Natural killer cell (primary cell): Measurements from ENCODE around the gene GPR6. TPM values are rescaled to one million over a fixed set of nuclear protein-coding genes. Genes with fewer than 3 reads are reported as not detected.

Experiments
- ATAC-seq, 3 donors: fragments of 150-1000 bp in 2 of 3; fragments of 200-7000 bp in 1 of 3; cut with Tn5 transposase; 1 replicate in 1 of 3; 2 replicates in 2 of 3; pipeline ENCODE4 v1.10.0; 2021; ENCODE audit warnings: mild to moderate bottlenecking in 2 of 3, moderate library complexity in 2 of 3
- DNase-seq, 2 donors: peaks; one replicate each; pipeline versions ENCODE4 v3.0.0 to v3.0.0-alpha.2; 2013 to 2021; ENCODE audit warnings: mixed read lengths in 1 of 2
- H3K27ac ChIP-seq: one replicate; pipeline ENCODE4 v1.5.1; 2013; ENCODE audit warnings: mild to moderate bottlenecking, low read length
- H3K27me3 ChIP-seq: one replicate; pipeline ENCODE4 v1.6.1; 2013; ENCODE audit warnings: low read length; ENCODE audit not compliant: control insufficient read depth, insufficient read depth
- H3K36me3 ChIP-seq: one replicate; pipeline ENCODE4 v1.6.1; 2013; ENCODE audit warnings: low read length; ENCODE audit not compliant: control insufficient read depth, insufficient read depth
- H3K4me1 ChIP-seq: one replicate; pipeline ENCODE4 v1.6.1; 2013; ENCODE audit warnings: low read length; ENCODE audit not compliant: control insufficient read depth, insufficient read depth
- H3K4me3 ChIP-seq: one replicate; pipeline ENCODE4 v1.5.1; 2013; ENCODE audit warnings: low read length
- H3K9me3 ChIP-seq: one replicate; pipeline ENCODE4 v1.6.1; 2013; ENCODE audit warnings: low read length; ENCODE audit not compliant: control insufficient read depth, insufficient read depth
- H3K27ac Mint-ChIP-seq, 2 donors: one replicate each; pipeline ENCODE4 v1.8.0; 2022; ENCODE audit warnings: mild to moderate bottlenecking in 2 of 2, mixed read lengths in 2 of 2, moderate library complexity in 1 of 2
- H3K27me3 Mint-ChIP-seq, 2 donors: one replicate each; pipeline ENCODE4 v1.8.0; 2022; ENCODE audit warnings: low read depth in 2 of 2, mixed read lengths in 2 of 2
- H3K36me3 Mint-ChIP-seq: one replicate; pipeline ENCODE4 v1.8.0; 2022; ENCODE audit warnings: mixed read lengths
- H3K4me1 Mint-ChIP-seq, 2 donors: one replicate each; pipeline ENCODE4 v1.8.0; 2022; ENCODE audit warnings: mixed read lengths in 2 of 2
- H3K4me3 Mint-ChIP-seq: one replicate; pipeline ENCODE4 v1.8.0; 2022; ENCODE audit warnings: mild to moderate bottlenecking, moderate library complexity, mixed read lengths
- H3K9me3 Mint-ChIP-seq, 2 donors: one replicate each; pipeline ENCODE4 v1.8.0; 2022; ENCODE audit warnings: mixed read lengths in 2 of 2
- CTCF ChIP-seq: fragments of 200-600 bp; IDR thresholded peaks from one replicate; pipeline ENCODE4 v1.8.0; 2022; ENCODE audit warnings: antibody characterized with exemption
- WGBS: methylation state at CpG from one replicate; pipeline ENCODE4 v1.1.7; 2013; ENCODE audit warnings: missing lambda C conversion rate; ENCODE audit not compliant: insufficient coverage; 5-methylcytosine and 5-hydroxymethylcytosine counted together
- intact Hi-C: fragments of 100-400 bp; cut with micrococcal nuclease; formaldehyde crosslinking; loops from one replicate; pipeline ENCODE4 v1.14.2; 2022
- total RNA-seq, 4 donors: library from RNA; stranded (reverse); fragments of 120-200 nt in 1 of 4; gene quantifications; one replicate each; pipeline versions ENCODE4 v1.2.3 to v1.2.4, GENCODE V29; 2013 to 2022

Gene GPR6
- total RNA-seq, 3 donors from 2014 or later (not counting 1 experiment from before 2014, with no cell fraction given) = not detected

GRCh38 chr6:109944448-109944847 lies 33.7 kb upstream of the GPR6 start:
- TF ChIP-seq CTCF = no peak
- H3K4me1 ChIP-seq = no peaks in the 10 kb centered on the region
- Mint-ChIP-seq H3K36me3 (no peaks in the 10 kb centered on the region), H3K27ac (no peak overlapping the region), H3K9me3 (no peaks in the 10 kb centered on the region), H3K27me3 (peaks cover 13 to 36% of the 10 kb centered on the region in 2 donors), H3K4me3 (no peak overlapping the region), H3K4me1 (no peaks in the 10 kb centered on the region)
- ATAC-seq (no peak), DNase-seq (no peak)
- H3K27ac ChIP-seq = no peak overlapping the region
- no peaks in the 10 kb centered on the region for H3K9me3 ChIP-seq
- no peaks in the 10 kb centered on the region for H3K36me3 ChIP-seq
- H3K4me3 ChIP-seq = no peak overlapping the region
- 98% methylated on average over 4 of the region's 4 CpGs for WGBS
- intact Hi-C loops = no loop called here
- H3K27me3 ChIP-seq = no peaks in the 10 kb centered on the region

- Mint-ChIP-seq H3K27me3 (peaks cover 13 to 30% of the 10 kb centered on the region in 2 donors), H3K27ac (no peak overlapping the region), H3K36me3 (no peaks in the 10 kb centered on the region), H3K4me3 (no peak overlapping the region), H3K4me1 (no peaks in the 10 kb centered on the region), H3K9me3 (no peaks in the 10 kb centered on the region)
- Histone ChIP-seq H3K4me1 (no peaks in the 10 kb centered on the region), H3K27me3 (no peaks in the 10 kb centered on the region), H3K4me3 (no peak overlapping the region), H3K36me3 (no peaks in the 10 kb centered on the region), H3K9me3 (no peaks in the 10 kb centered on the region), H3K27ac (no peak overlapping the region)
- no peak for DNase-seq
- TF ChIP-seq CTCF = no peak
- ATAC-seq = no peak
- intact Hi-C loops = no loop called here
Measured at GRCh38 chr6:109945091-109945490, 33.0 kb upstream of the GPR6 start.

- Histone ChIP-seq H3K9me3 (no peaks in the 10 kb centered on the region), H3K27ac (no peak overlapping the region), H3K36me3 (no peaks in the 10 kb centered on the region), H3K4me3 (no peak overlapping the region), H3K4me1 (no peaks in the 10 kb centered on the region), H3K27me3 (no peaks in the 10 kb centered on the region)
- no peak for ATAC-seq
- no peaks in the 10 kb centered on the region for H3K4me1 Mint-ChIP-seq
- WGBS = 79% methylated on average over 4 of the region's 4 CpGs
- H3K4me3 Mint-ChIP-seq = no peak overlapping the region
- intact Hi-C loops = no loop called here
- no peaks in the 10 kb centered on the region for H3K36me3 Mint-ChIP-seq
- DNase-seq = no peak
- H3K27ac Mint-ChIP-seq = no peak overlapping the region
- H3K27me3 Mint-ChIP-seq = peaks cover 13 to 18% of the 10 kb centered on the region in 2 donors
- TF ChIP-seq CTCF = no peak
- no peaks in the 10 kb centered on the region for H3K9me3 Mint-ChIP-seq
Measured at GRCh38 chr6:109946979-109947378, 31.1 kb upstream of the GPR6 start.

GRCh38 chr6:109949281-109950065 lies 28.6 kb upstream of the GPR6 start:
- intact Hi-C loops = no loop called here
- no peak overlapping the region for H3K27ac ChIP-seq
- Mint-ChIP-seq H3K27ac (no peak overlapping the region), H3K27me3 (peaks cover under 1 to 7% of the 10 kb centered on the region in 2 donors), H3K4me3 (no peak overlapping the region), H3K9me3 (no peaks in the 10 kb centered on the region), H3K36me3 (no peaks in the 10 kb centered on the region), H3K4me1 (no peaks in the 10 kb centered on the region)
- H3K4me1 ChIP-seq = no peaks in the 10 kb centered on the region
- 86% methylated on average over 17 of the region's 19 CpGs for WGBS
- TF ChIP-seq CTCF = no peak
- no peak overlapping the region for H3K4me3 ChIP-seq
- ATAC-seq (no peak), DNase-seq (no peak)
- H3K27me3 ChIP-seq = no peaks in the 10 kb centered on the region
- H3K36me3 ChIP-seq = no peaks in the 10 kb centered on the region
- no peaks in the 10 kb centered on the region for H3K9me3 ChIP-seq
